Cardiac fibroblast (primary cell): ENCODE measurements around the gene LAPTM5.

Experiments
- DNase-seq, 2 donors: peaks; one replicate each; pipeline versions ENCODE4 v3.0.0 to v3.0.0-alpha.2; 2010; ENCODE audit warnings: low read depth in 2 of 2
- H3K4me3 ChIP-seq, 2 donors: replicated peaks in 1 of 2; 1 replicate in 1 of 2; 2 replicates in 1 of 2; pipeline ENCODE4 v1.5.1; 2011; ENCODE audit warnings: low read depth in 2 of 2, low read length in 2 of 2, mild to moderate bottlenecking in 2 of 2, moderate library complexity in 1 of 2
- TF ChIP-seq, protein P1 (sequence below): IDR thresholded peaks from one replicate; pipeline ENCODE4 v1.5.1; 2011; ENCODE audit warnings: low read depth, mild to moderate bottlenecking, low read length, inconsistent platforms

The LAPTM5 gene

DNA sequence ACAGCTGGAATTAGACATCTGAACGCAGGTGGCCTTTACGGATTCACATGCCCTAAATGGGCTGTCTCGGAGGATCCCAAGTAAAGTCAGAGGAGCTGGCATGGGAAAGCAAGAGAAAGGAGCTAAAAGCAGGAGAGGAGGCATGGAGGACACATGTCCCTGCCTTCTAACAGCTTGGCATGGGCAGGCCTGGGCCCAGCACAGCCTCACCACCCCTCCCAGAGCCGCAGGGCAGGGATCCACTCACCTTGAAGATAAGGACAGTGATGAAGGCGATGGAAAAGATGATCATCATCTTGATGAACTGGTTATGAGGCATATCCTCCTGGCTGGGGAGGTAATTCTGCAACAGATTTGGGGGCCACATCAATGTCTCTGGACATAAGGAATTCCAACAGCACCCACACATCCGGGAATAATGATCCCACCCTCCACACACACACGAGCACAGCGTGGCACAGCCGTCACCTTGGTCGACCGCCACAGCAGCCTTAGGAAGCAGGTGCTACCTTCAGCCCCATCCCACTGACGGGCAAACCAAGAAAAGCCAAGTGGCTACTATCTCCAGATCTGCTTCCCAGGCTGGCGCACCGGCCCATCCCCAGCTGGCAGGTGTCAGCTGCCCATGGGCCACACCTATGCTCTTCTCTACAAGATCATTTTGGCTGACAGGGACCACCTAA, 20.1 kb downstream of the LAPTM5 start:
- DNase-seq, result no peak
- no peak overlapping the region for H3K4me3 ChIP-seq
- TF ChIP-seq, protein P1, sequence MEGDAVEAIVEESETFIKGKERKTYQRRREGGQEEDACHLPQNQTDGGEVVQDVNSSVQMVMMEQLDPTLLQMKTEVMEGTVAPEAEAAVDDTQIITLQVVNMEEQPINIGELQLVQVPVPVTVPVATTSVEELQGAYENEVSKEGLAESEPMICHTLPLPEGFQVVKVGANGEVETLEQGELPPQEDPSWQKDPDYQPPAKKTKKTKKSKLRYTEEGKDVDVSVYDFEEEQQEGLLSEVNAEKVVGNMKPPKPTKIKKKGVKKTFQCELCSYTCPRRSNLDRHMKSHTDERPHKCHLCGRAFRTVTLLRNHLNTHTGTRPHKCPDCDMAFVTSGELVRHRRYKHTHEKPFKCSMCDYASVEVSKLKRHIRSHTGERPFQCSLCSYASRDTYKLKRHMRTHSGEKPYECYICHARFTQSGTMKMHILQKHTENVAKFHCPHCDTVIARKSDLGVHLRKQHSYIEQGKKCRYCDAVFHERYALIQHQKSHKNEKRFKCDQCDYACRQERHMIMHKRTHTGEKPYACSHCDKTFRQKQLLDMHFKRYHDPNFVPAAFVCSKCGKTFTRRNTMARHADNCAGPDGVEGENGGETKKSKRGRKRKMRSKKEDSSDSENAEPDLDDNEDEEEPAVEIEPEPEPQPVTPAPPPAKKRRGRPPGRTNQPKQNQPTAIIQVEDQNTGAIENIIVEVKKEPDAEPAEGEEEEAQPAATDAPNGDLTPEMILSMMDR, result no peak

DNA sequence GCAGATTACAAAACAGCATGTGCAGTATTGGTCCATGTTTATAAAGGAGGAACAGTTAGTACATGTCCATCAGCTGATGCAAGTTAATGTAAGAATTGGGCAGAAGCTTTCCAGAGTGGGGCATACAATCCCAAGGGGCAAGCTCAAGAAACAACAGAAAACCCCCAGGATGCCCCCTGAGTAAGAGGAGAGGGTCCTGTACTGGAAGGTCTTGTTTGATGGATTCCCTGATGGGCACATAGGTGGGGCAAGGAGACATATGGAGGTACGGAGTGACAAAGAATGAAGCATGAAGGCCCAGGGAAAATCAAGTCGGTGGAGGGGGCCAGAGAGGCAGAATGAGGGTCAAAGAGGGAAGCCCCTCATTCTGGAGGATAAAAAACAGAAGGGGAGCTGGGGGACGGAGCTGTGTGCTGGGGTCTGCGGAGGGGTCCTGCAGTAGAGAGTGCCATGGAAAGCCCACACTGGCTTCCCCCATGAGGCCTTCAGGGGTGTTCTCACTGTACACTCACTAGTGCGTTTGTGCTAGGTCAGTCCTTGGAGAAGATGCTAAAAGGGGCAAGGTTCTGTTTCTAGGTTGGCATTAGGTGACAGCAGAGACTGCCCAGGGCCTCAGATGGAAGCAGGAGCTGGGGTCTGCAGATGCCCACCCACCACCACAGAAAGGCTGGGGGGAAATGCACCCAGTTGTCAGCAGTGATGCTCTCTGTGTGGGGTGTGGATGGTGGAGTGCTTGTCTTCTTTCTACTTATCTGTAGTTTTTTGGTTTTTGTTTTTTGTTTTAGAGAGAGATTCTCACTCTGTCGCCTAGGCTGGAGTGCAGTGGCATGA, 21.7 kb downstream of the LAPTM5 start:
- no peak overlapping the region for H3K4me3 ChIP-seq
- no peak for DNase-seq
- TF ChIP-seq, protein P1, result no peak

GRCh38 chr1:30735124-30735523, 22.4 kb downstream of the LAPTM5 start:
- no peak for DNase-seq
- TF ChIP-seq, protein P1, result no peak
- H3K4me3 ChIP-seq, result no peak overlapping the region

DNA sequence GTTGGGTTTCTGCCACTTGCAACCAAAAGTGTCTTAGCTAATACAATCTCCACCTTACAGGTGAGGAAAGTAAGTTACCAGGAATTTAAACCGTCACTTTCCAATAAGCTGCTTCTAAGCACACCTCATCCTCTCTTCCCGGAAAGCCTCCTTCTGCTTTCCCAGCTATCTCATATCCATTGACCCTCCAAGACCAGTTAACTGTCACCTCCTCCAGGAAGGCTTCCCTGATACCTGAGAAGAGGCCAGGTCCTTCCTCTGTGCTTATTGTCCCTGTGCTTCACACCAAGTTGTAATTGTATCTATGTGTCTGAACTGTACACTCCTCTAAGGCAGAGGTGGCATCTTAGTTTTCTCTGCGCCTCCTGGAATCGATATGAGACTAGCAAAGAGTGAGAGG, 23.0 kb downstream of the LAPTM5 start:
- no peak for DNase-seq
- H3K4me3 ChIP-seq, result no peak overlapping the region
- TF ChIP-seq, protein P1, result no peak

DNA sequence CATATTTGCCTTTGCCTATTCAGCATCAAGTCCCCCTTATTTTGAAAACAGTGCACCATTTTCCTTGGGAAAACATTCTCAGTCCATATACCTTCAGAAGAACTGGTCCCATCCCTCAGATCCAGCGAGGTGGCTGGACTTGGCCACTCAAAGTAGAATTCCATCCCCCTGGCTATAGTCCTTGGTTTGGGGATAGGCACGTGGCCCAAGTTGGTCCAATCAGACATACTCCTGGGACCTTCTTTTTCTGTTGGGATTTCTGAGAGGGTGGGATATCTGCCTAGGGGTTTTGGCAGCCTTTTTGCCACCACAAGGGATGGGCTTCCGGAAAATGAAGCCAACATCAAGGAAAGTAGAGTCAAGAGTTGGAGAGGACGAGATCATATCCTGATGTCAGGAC, 23.5 kb downstream of the LAPTM5 start:
- DNase-seq, result no peak
- H3K4me3 ChIP-seq, result no peak overlapping the region
- TF ChIP-seq, protein P1, result no peak

- H3K4me3 ChIP-seq, result no peak overlapping the region
- no peak for DNase-seq
- TF ChIP-seq, protein P1, result no peak
These were observed 24.1 kb downstream of the LAPTM5 start for GRCh38 chr1:30733493-30733892.
